NB4 (cell line): ENCODE results near the gene BPIFB2.

Source experiments
- DNase-seq: peaks from one replicate; pipeline ENCODE4 v3.0.0; 2010; ENCODE audit warnings: low read depth
- H3K4me3 ChIP-seq: one replicate; pipeline ENCODE4 v1.5.1; 2011; ENCODE audit warnings: mild to moderate bottlenecking, low read depth, low read length, moderate library complexity
- MAX ChIP-seq: IDR thresholded peaks from 2 replicates; pipeline ENCODE4 v1.6.1; 2011; ENCODE audit warnings: low read depth, low read length
- MYC ChIP-seq: IDR thresholded peaks from 2 replicates; pipeline ENCODE4 v1.6.1; 2011; ENCODE audit warnings: low read depth, low read length
- POLR2A ChIP-seq: IDR thresholded peaks from 2 replicates; pipeline ENCODE4 v1.6.1; 2011; ENCODE audit warnings: mild to moderate bottlenecking; ENCODE audit not compliant: insufficient read length; ENCODE audit errors: extremely low read depth
- TF ChIP-seq, protein P1 (sequence below): IDR thresholded peaks from one replicate; pipeline ENCODE4 v1.5.1; 2012; ENCODE audit warnings: low read depth, low read length

Gene BPIFB2

GRCh38 chr20:32984631-32985354 lies 22.7 kb upstream of the BPIFB2 start:
- no peak overlapping the region for H3K4me3 ChIP-seq
- TF ChIP-seq, protein P1, sequence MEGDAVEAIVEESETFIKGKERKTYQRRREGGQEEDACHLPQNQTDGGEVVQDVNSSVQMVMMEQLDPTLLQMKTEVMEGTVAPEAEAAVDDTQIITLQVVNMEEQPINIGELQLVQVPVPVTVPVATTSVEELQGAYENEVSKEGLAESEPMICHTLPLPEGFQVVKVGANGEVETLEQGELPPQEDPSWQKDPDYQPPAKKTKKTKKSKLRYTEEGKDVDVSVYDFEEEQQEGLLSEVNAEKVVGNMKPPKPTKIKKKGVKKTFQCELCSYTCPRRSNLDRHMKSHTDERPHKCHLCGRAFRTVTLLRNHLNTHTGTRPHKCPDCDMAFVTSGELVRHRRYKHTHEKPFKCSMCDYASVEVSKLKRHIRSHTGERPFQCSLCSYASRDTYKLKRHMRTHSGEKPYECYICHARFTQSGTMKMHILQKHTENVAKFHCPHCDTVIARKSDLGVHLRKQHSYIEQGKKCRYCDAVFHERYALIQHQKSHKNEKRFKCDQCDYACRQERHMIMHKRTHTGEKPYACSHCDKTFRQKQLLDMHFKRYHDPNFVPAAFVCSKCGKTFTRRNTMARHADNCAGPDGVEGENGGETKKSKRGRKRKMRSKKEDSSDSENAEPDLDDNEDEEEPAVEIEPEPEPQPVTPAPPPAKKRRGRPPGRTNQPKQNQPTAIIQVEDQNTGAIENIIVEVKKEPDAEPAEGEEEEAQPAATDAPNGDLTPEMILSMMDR, result no peak
- TF ChIP-seq MAX (no peak), MYC (no peak), POLR2A (no peak)
- DNase-seq, result no peak

DNA sequence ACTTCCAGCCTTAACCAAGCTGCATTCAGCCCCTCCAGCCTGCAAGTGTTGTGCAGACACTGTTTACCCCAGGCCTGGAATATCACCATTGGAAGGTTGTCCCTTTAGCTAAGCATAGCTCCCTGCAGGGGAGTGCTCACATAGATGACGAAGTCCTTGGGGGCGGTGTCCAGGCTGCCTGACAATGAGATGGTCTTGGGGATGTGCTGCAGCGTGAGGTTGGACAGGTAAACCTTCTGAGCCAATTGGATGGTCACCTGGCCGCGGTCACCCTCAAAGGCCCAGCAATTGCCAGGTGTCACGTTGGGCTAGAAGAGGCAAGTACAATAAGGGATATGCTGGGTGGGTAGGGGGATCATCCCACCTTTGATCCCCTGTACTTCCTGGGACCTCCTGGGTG lies 21.9 kb upstream of the BPIFB2 start:
- no peak for DNase-seq
- TF ChIP-seq POLR2A (no peak), MAX (no peak), MYC (no peak)
- TF ChIP-seq, protein P1, result no peak
- no peak overlapping the region for H3K4me3 ChIP-seq

DNA sequence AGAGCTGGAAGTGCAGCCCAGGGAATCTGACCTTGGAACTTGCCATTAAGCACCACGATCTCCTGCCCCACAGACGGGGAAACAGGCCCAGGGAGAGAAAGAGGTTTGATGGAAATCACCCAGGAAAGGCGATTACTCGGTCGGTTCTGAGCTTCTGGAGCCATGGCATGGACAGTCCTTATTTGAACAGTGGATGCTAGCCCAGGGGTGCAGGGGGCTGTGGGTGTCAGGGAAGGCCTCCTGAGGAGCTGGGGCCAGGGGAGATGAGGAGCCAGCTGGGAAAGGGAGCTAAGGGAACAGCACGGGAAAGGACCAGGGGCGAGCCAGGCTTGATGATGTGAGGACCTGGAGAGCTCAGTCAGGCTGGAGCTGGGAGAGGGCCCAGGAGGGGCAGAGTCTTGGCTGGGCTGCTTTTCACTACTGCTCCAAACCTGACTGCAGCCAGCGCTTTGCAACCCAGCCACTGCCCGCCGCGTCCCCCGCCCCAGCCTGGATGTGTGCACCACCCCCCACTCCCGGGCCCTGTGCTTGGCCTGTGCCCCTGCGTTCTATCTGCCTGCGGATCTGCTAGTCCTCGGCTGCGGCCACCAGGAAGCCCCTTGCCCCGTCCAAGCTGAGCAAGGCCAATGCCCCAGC lies 21.1 kb upstream of the BPIFB2 start:
- TF ChIP-seq, protein P1, result no peak
- TF ChIP-seq MAX (no peak), MYC (no peak), POLR2A (no peak)
- DNase-seq, result no peak
- no peak overlapping the region for H3K4me3 ChIP-seq

GRCh38 chr20:32987044-32987825 lies 20.3 kb upstream of the BPIFB2 start:
- no peak overlapping the region for H3K4me3 ChIP-seq
- DNase-seq, result no peak
- TF ChIP-seq MAX (no peak), POLR2A (no peak), MYC (no peak)
- TF ChIP-seq, protein P1, result no peak

GRCh38 chr20:32988008-32988407 lies 19.5 kb upstream of the BPIFB2 start:
- no peak overlapping the region for H3K4me3 ChIP-seq
- DNase-seq, result peak; percentile 51
- TF ChIP-seq MAX (no peak), MYC (no peak), POLR2A (no peak)
- TF ChIP-seq, protein P1, result no peak
